H1 (cell line): Measurements from ENCODE around the gene MYO16. TPM values are rescaled to one million over a fixed set of nuclear protein-coding genes. Genes with fewer than 3 reads are reported as not detected.

Source experiments
- CTCF ChIA-PET: fragments of 300-600 bp; sonication (Branson Sonifier 250); formaldehyde crosslinking; loops from one replicate; lab custom pipeline; 2021; ENCODE audit not compliant: partially characterized antibody; lab: Charles Lee
- POLR2A ChIA-PET: fragments of 300-600 bp; sonication (Branson Sonifier 250); formaldehyde crosslinking; loops from one replicate; lab custom pipeline; 2021; ENCODE audit warnings: inconsistent platforms; ENCODE audit not compliant: partially characterized antibody; lab: Charles Lee
- DNase-seq, 2 experiments: peaks; one replicate each; pipeline versions ENCODE4 v3.0.0 to v3.0.0-alpha.2; 2010 to 2022; ENCODE audit warnings: low spot score in 2 of 2, low read depth in 1 of 2, mixed read lengths in 1 of 2
- FAIRE-seq: peaks from 2 replicates; lab custom pipeline; 2011; peaks lifted over from hg19 to GRCh38; lab: Jason Lieb, UNC
- H2AFZ ChIP-seq: 2 replicates; pipeline ENCODE4 v1.8.1; 2012; ENCODE audit warnings: low read length, inconsistent platforms
- H2AK5ac ChIP-seq: 2 replicates; pipeline ENCODE4 v1.6.1; 2013; ENCODE audit warnings: low read depth, low read length
- H2BK120ac ChIP-seq: replicated peaks from 2 replicates; pipeline ENCODE3; 2013; ENCODE audit warnings: low read depth, low read length, inconsistent platforms
- H2BK12ac ChIP-seq: 2 replicates; pipeline ENCODE4 v1.6.1; 2013; ENCODE audit warnings: low read depth, low read length
- H2BK15ac ChIP-seq: 2 replicates; pipeline ENCODE4 v1.6.1; 2013; ENCODE audit warnings: low read length
- H2BK20ac ChIP-seq: 2 replicates; pipeline ENCODE4 v1.6.1; 2013; ENCODE audit warnings: low read length
- H2BK5ac ChIP-seq: 2 replicates; pipeline ENCODE4 v1.6.1; 2013; ENCODE audit warnings: low read depth, low read length
- H3K14ac ChIP-seq: 2 replicates; pipeline ENCODE4 v1.6.1; 2013; ENCODE audit warnings: inconsistent platforms; ENCODE audit not compliant: insufficient read length
- H3K18ac ChIP-seq: 2 replicates; pipeline ENCODE4 v1.6.1; 2013; ENCODE audit warnings: low read length; ENCODE audit errors: extremely low read depth
- H3K23ac ChIP-seq: 2 replicates; pipeline ENCODE4 v1.6.1; 2013; ENCODE audit warnings: inconsistent platforms; ENCODE audit not compliant: insufficient read length
- H3K23me2 ChIP-seq: 2 replicates; pipeline ENCODE4 v1.6.1; 2013; ENCODE audit warnings: low read depth, low read length
- H3K27ac ChIP-seq: 2 replicates; pipeline ENCODE4 v1.6.1; 2011; ENCODE audit warnings: low read depth, low read length, inconsistent platforms
- H3K27me3 ChIP-seq, 4 experiments: replicated peaks in 1 of 4; 1 replicate in 1 of 4; 2 replicates in 3 of 4; pipeline versions ENCODE4 v1.6.1 to v1.8.1; 2011 to 2013; ENCODE audit warnings: low read length in 3 of 4, mild to moderate bottlenecking in 3 of 4, inconsistent platforms in 2 of 4, mixed read lengths in 2 of 4, moderate library complexity in 1 of 4; ENCODE audit not compliant: control insufficient read depth in 3 of 4, insufficient read depth in 3 of 4; ENCODE audit errors: extremely low read depth in 1 of 4
- H3K36me3 ChIP-seq, 4 experiments: 2 replicates each; pipeline versions ENCODE4 v1.6.1 to v1.8.1; 2011 to 2013; ENCODE audit warnings: mild to moderate bottlenecking in 4 of 4, low read length in 3 of 4, moderate library complexity in 2 of 4, control low read depth in 1 of 4, inconsistent platforms in 1 of 4; ENCODE audit not compliant: insufficient read depth in 4 of 4, control insufficient read depth in 2 of 4
- H3K4ac ChIP-seq: replicated peaks from 2 replicates; pipeline ENCODE3; 2013; ENCODE audit warnings: low read length, low read depth, mixed read lengths, inconsistent platforms; ENCODE audit not compliant: insufficient read length
- H3K4me1 ChIP-seq, 4 experiments: replicated peaks in 1 of 4; 1 replicate in 1 of 4; 2 replicates in 3 of 4; pipeline versions ENCODE4 v1.6.1 to v1.8.1; 2011 to 2013; ENCODE audit warnings: low read length in 3 of 4, inconsistent platforms in 2 of 4, mixed read lengths in 1 of 4; ENCODE audit not compliant: insufficient read depth in 4 of 4, control insufficient read depth in 3 of 4
- H3K4me2 ChIP-seq, 2 experiments: 2 replicates each; pipeline versions ENCODE4 v1.6.1 to v1.8.1; 2011 to 2013; ENCODE audit warnings: low read depth in 2 of 2, low read length in 2 of 2, control low read depth in 1 of 2, inconsistent platforms in 1 of 2, mild to moderate bottlenecking in 1 of 2; ENCODE audit not compliant: insufficient read depth in 1 of 2
- H3K4me3 ChIP-seq, 4 experiments: fragments of 200-600, 300-600 bp in 1 of 4; sonication (generic), shearing (Covaris generic), sonication (Bioruptor Twin) in 1 of 4; 2 replicates each; pipeline versions ENCODE4 v1.5.1 to v1.8.1; 2011 to 2016; ENCODE audit warnings: low read length in 4 of 4, low read depth in 3 of 4, control low read depth in 2 of 4, inconsistent platforms in 2 of 4, mild to moderate bottlenecking in 2 of 4, mixed read lengths in 1 of 4, moderate library complexity in 1 of 4; ENCODE audit not compliant: insufficient read depth in 2 of 4; ENCODE audit errors: extremely low read depth in 1 of 4
- H3K56ac ChIP-seq: replicated peaks from 2 replicates; pipeline ENCODE3; 2013; ENCODE audit warnings: low read depth, mild to moderate bottlenecking, mixed read lengths, low read length, inconsistent platforms; ENCODE audit not compliant: insufficient read length
- H3K79me1 ChIP-seq: 2 replicates; pipeline ENCODE4 v1.6.1; 2013; ENCODE audit warnings: low read depth, low read length, control low read depth
- H3K79me2 ChIP-seq, 2 experiments: 2 replicates each; pipeline versions ENCODE4 v1.6.1 to v1.8.1; 2012 to 2013; ENCODE audit warnings: low read length in 2 of 2, mild to moderate bottlenecking in 2 of 2, inconsistent platforms in 1 of 2; ENCODE audit not compliant: insufficient read depth in 2 of 2, control insufficient read depth in 1 of 2
- H3K9ac ChIP-seq, 4 experiments: replicated peaks in 1 of 4; 1 replicate in 1 of 4; 2 replicates in 3 of 4; pipeline versions ENCODE4 v1.6.1 to v1.8.1; 2011 to 2013; ENCODE audit warnings: low read depth in 3 of 4, low read length in 3 of 4, control low read depth in 2 of 4, mild to moderate bottlenecking in 2 of 4, moderate library complexity in 2 of 4, inconsistent platforms in 1 of 4; ENCODE audit errors: extremely low read depth in 1 of 4
- H3K9me3 ChIP-seq, 2 experiments: 2 replicates each; pipeline versions ENCODE4 v1.6.1 to v1.8.1; 2012 to 2013; ENCODE audit warnings: mild to moderate bottlenecking in 2 of 2, moderate library complexity in 2 of 2, control low read depth in 1 of 2, inconsistent platforms in 1 of 2, low read depth in 1 of 2, low read length in 1 of 2, mixed read lengths in 1 of 2; ENCODE audit not compliant: insufficient read depth in 2 of 2
- H4K20me1 ChIP-seq, 2 experiments: replicated peaks in 1 of 2; 2 replicates each; pipeline versions ENCODE3 to v1.8.1; 2011 to 2013; ENCODE audit warnings: inconsistent platforms in 2 of 2, low read length in 2 of 2, mild to moderate bottlenecking in 1 of 2; ENCODE audit not compliant: insufficient read depth in 2 of 2, control insufficient read depth in 1 of 2
- H4K5ac ChIP-seq: 2 replicates; pipeline ENCODE4 v1.6.1; 2013; ENCODE audit warnings: low read length, low read depth, mixed read lengths, inconsistent platforms; ENCODE audit not compliant: insufficient read length
- H4K8ac ChIP-seq: 2 replicates; pipeline ENCODE4 v1.8.0; 2013; ENCODE audit warnings: mild to moderate bottlenecking, moderate library complexity, low read length, inconsistent platforms; ENCODE audit not compliant: insufficient read depth; ENCODE audit errors: extremely low read depth
- H4K91ac ChIP-seq: replicated peaks from 2 replicates; pipeline ENCODE3; 2013; ENCODE audit warnings: low read length, mixed read lengths, inconsistent platforms; ENCODE audit not compliant: insufficient read length
- ASH2L ChIP-seq: fragments of 200-600, 300-600 bp; sonication (generic); IDR thresholded peaks from one replicate; pipeline ENCODE4 v1.7.1; 2017; ENCODE audit warnings: low read length
- CHD2 ChIP-seq: IDR thresholded peaks from 2 replicates; pipeline ENCODE4 v1.6.1; 2012; ENCODE audit warnings: low read length, improper control_type of control experiment
- CREB1 ChIP-seq: IDR thresholded peaks from 2 replicates; pipeline ENCODE4 v1.6.1; 2012; ENCODE audit warnings: inconsistent platforms
- EZH2 ChIP-seq: fragments of 200-600 bp; sonication (generic); IDR thresholded peaks from 2 replicates; pipeline ENCODE4 v1.7.1; 2012; ENCODE audit warnings: low read depth, mild to moderate bottlenecking, moderate library complexity, low read length, inconsistent platforms; ENCODE audit not compliant: severe bottlenecking
- HDAC6 ChIP-seq: IDR thresholded peaks from one replicate; pipeline ENCODE4 v1.7.1; 2012; ENCODE audit warnings: low read depth, mild to moderate bottlenecking, inconsistent platforms, low read length, moderate library complexity
- KDM1A ChIP-seq: fragments of 200-600, 300-600 bp; sonication (generic); IDR thresholded peaks from 2 replicates; pipeline ENCODE4 v1.7.1; 2016; ENCODE audit warnings: mild to moderate bottlenecking, low read length, borderline replicate concordance
- KDM4A ChIP-seq: IDR thresholded peaks from one replicate; pipeline ENCODE4 v1.7.1; 2012; ENCODE audit warnings: low read depth, mild to moderate bottlenecking, moderate library complexity, low read length, inconsistent platforms; ENCODE audit not compliant: severe bottlenecking
- RFX5 ChIP-seq: IDR thresholded peaks from 2 replicates; pipeline ENCODE4 v1.6.1; 2011; ENCODE audit warnings: low read depth, low read length, improper control_type of control experiment, borderline replicate concordance
- RNF2 ChIP-seq: fragments of 200-900, 300-1000 bp; sonication (generic); IDR thresholded peaks from 2 replicates; pipeline ENCODE4 v1.7.1; 2016; ENCODE audit warnings: borderline replicate concordance, low read depth, mild to moderate bottlenecking, antibody characterized with exemption, low read length; ENCODE audit not compliant: poor library complexity, severe bottlenecking; ENCODE audit errors: missing control alignments
- TBP ChIP-seq: IDR thresholded peaks from 2 replicates; pipeline ENCODE4 v1.6.1; 2011; ENCODE audit warnings: low read depth, low read length, improper control_type of control experiment
- TEAD4 ChIP-seq: IDR thresholded peaks from 2 replicates; pipeline ENCODE4 v1.6.1; 2012; ENCODE audit warnings: low read depth, low read length, inconsistent platforms, mixed read lengths
- YY1 ChIP-seq: IDR thresholded peaks from 2 replicates; pipeline ENCODE4 v1.6.1; 2011; ENCODE audit warnings: low read depth, mild to moderate bottlenecking, low read length
- WGBS, 2 experiments: shearing (Covaris generic) in 1 of 2; methylation state at CpG; one replicate each; pipeline versions ENCODE4 v1.1.6 to v1.1.7; 2013 to 2015; ENCODE audit warnings: low lambda C conversion rate in 2 of 2, mixed read lengths in 2 of 2, inconsistent platforms in 1 of 2, low coverage in 1 of 2, missing lambda C conversion rate in 1 of 2; ENCODE audit not compliant: insufficient replicate concordance in 2 of 2, insufficient coverage in 1 of 2, insufficient read length in 1 of 2; ENCODE audit errors: extremely low coverage in 1 of 2, missing lambda C conversion rate in 1 of 2; 5-methylcytosine and 5-hydroxymethylcytosine counted together
- polyA plus RNA-seq, 7 experiments: library from polyadenylated mRNA; depleted of rRNA in 3 of 7; stranded (reverse) in 5 of 7; unstranded in 2 of 7; fragments of >200 nt in 5 of 7; fragments of 200-250 nt in 2 of 7; gene quantifications; 1 replicate in 5 of 7; 2 replicates in 1 of 7; 4 replicates in 1 of 7; pipeline versions ENCODE4 v1.2.1 to v1.2.3, GENCODE V29; 2011 to 2013; ENCODE audit warnings: missing spikeins in 2 of 7, mixed read lengths in 2 of 7
- total RNA-seq: library from RNA; stranded (reverse); fragmentation: NEBNext Ultra II Directional; extraction: Animal tissue kit (Norgen Biotek cat#: 25700); gene quantifications from 2 replicates; pipeline ENCODE4 v1.2.1, GENCODE V29; 2021
- TF ChIP-seq, protein P1 (sequence below): IDR thresholded peaks from 2 replicates; pipeline ENCODE4 v1.6.1; 2012; ENCODE audit warnings: inconsistent platforms

The MYO16 gene
- total and polyA plus RNA-seq, 2 of the 8 experiments (the other 6 are each of a cell fraction or from before 2014, with no cell fraction given) = 0.02 to 0.22 TPM

DNA sequence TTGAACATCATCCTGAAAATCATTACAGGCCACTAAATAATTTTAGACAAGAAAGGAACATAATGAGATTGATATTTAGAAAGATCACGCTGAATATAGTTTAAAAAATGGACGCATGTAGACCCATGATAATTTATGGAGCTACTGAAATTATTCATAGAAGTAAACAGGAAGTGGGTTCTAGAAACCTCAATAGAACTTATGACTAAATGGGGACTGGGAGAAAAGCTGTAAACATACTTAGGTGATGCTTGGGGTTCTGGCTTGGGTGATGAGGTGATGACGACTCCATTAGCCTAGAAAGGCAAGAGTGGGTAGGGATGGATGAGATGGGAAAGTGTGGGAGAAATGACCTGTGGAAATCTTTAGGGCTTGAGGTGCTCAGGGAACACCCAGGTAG is 484.0 kb downstream of the MYO16 start:
- 100% methylated on average over 3 of the region's 3 CpGs; no CpG with 5 or more reads in 1 of the 2 experiments for WGBS, 2 experiments
- H3K79me2 ChIP-seq = no peaks in the 10 kb centered on the region
- H2BK20ac ChIP-seq = no peak overlapping the region
- no peak overlapping the region for H3K4me2 ChIP-seq
- no peak overlapping the region for H2AK5ac ChIP-seq
- no peaks in the 10 kb centered on the region for H3K36me3 ChIP-seq
- no peaks in the 10 kb centered on the region for H3K23me2 ChIP-seq
- no peak overlapping the region for H3K9ac ChIP-seq
- H3K27ac ChIP-seq = no peak overlapping the region
- no peak overlapping the region for H3K18ac ChIP-seq
- no peak overlapping the region for H2BK5ac ChIP-seq
- no peak overlapping the region for H3K56ac ChIP-seq
- no peak overlapping the region for H2BK12ac ChIP-seq
- H3K4ac ChIP-seq = no peak overlapping the region
- no peak overlapping the region for H3K23ac ChIP-seq
- H2AFZ ChIP-seq = no peak overlapping the region
- no peaks in the 10 kb centered on the region for H3K27me3 ChIP-seq
- CTCF ChIA-PET = interaction anchor here (0.8 to 1.0 kb wide), 3 partner anchors 14 to 152 kb away, joined by 3 to 5 read pairs (median 4); no protein-coding TSS in a partner anchor
- H4K91ac ChIP-seq = no peak overlapping the region
- TF ChIP-seq RFX5 (no peak), EZH2 (no peak), ASH2L (no peak), KDM4A (no peak), YY1 (no peak), TBP (no peak), HDAC6 (no peak), TEAD4 (no peak), KDM1A (no peak), CREB1 (no peak), CHD2 (no peak), RNF2 (no peak)
- TF ChIP-seq, protein P1, sequence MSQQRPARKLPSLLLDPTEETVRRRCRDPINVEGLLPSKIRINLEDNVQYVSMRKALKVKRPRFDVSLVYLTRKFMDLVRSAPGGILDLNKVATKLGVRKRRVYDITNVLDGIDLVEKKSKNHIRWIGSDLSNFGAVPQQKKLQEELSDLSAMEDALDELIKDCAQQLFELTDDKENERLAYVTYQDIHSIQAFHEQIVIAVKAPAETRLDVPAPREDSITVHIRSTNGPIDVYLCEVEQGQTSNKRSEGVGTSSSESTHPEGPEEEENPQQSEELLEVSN = no peak
- no peak overlapping the region for H4K5ac ChIP-seq
- no peaks in the 10 kb centered on the region for H3K4me1 ChIP-seq
- H3K14ac ChIP-seq = no peak overlapping the region
- no peak overlapping the region for H2BK120ac ChIP-seq
- H3K4me3 ChIP-seq = no peak overlapping the region
- no peaks in the 10 kb centered on the region for H3K79me1 ChIP-seq
- FAIRE-seq (no peak), DNase-seq (no peak)
- no peaks in the 10 kb centered on the region for H4K20me1 ChIP-seq
- no peaks in the 10 kb centered on the region for H3K9me3 ChIP-seq
- POLR2A ChIA-PET = no interaction called here
- H2BK15ac ChIP-seq = no peak overlapping the region
- H4K8ac ChIP-seq = no peak overlapping the region
